NCI-H2171 (cell line): ENCODE results near the gene KCNJ11.
"Not testable (repeated sequence)": the region's sequence is repeated elsewhere in the genome, so short reads cannot be mapped to it uniquely, and the experiment has no call there.

ENCODE experiments used
- DNase-seq: peaks from one replicate; lab custom pipeline; 2025; lab: John Stamatoyannopoulos, UW

KCNJ11 gene

GRCh38 chr11:17388609-17389210 is at the start of gene KCNJ11:
KCNJ11 (minus strand) TSS chr11:17388659; CDS start chr11:17388091, 568 bp downstream.
- no peak for DNase-seq

GRCh38 chr11:17437366-17437765 is 48.9 kb upstream of the KCNJ11 start:
- no peak for DNase-seq

- no peak for DNase-seq
These were observed 45.6 kb upstream of the KCNJ11 start for GRCh38 chr11:17434108-17434507.

DNA sequence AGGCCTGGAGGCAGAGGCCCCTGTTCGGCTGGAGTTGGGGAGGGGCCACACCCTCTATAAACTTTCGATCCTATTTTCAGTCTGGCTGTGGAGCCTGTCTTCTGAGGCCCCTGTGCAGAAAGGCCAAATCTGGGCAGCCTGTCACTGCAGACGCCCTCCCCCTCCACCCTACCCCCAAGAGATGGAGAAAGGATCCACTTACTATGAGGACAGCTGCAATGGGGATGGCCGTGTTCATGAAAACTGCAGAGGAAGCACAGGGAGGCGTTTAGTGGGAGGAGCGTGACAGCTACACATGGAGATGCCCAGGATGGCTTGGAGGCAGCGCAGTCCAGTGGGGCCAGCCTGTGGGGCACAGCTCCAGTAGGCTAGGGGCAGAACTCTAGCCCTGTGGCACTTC is 43.5 kb upstream of the KCNJ11 start:
- peak; percentile 9 for DNase-seq

GRCh38 chr11:17431139-17431538 is 42.7 kb upstream of the KCNJ11 start:
- DNase-seq: peak; percentile 28

GRCh38 chr11:17430616-17431015 is 42.2 kb upstream of the KCNJ11 start:
- DNase-seq: no peak

DNA sequence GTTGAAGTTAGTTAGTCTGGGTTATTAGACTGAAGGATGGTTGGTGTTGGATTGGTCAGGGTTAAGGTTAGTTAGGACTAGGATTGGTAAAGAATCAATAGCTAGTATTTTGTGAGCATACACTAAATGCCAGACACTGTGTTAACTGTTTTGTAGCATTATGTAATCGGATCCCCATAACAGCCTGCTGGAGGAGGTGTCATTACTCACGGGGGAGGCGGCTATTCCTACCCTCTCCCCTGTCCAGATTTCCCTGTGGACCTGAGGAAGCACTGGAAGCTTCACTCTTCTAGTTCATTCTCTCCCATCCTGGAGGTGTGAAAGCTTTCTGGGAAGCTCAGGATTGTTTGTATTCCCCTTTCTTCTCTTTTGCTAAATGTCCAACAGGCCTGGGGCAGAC is 40.5 kb upstream of the KCNJ11 start:
- no peak for DNase-seq

GRCh38 chr11:17428261-17428660 is 39.8 kb upstream of the KCNJ11 start:
- DNase-seq: no peak

DNA sequence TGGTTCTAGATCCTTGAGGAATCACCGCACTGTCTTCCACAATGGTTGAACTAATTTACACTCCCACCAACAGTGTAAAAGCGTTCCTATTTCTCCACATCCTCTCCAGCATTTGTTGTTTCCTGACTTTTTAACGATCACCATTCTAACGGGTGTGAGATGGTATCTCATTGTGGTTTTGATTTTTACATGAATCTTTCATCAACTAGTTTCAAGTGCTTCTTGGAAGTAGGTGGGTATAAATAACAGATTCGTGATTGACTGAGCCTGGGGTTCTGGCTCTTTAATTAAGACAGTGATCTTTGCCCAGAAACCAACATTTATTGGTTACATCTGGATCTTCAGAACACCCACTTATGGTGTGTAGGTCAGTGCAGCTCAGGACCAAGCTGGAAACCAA is 37.8 kb upstream of the KCNJ11 start:
- not testable (repeated sequence) for DNase-seq

DNA sequence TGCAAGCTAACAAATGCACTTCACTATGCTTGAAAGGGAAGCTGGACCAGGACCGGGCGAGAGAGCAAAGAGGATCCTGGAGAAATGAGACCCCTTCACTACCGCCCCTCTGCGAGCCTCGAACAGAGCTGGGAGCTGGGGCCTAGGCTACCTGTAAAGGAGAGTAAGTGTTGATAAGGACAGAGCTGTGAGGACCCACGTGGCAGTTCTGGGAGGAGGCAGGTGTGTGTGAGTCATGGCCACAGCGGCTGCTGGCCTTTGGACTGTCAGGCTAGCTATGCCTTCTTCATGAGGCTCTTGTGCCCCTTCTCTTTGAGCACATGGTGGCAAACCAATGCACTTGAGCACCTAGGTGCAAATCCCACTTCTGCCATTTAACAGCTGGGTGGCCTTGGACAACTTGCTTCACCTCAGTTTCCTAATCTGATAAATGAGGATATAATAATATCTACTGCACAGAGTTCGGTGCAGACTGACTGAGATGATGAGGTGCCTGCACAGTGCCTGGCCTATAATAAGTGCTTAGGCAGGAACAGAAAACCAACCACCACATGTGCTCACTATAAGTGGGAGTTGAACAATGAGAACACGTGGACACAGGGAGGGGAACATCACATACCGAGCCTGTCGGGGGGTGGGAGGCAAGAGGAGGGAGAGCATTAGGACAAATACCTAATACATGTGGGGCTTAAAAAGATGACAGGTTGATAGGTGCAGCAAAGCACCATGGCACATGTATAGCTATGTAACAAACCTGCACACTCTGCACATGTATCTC is 35.3 kb upstream of the KCNJ11 start:
- no peak for DNase-seq

DNA sequence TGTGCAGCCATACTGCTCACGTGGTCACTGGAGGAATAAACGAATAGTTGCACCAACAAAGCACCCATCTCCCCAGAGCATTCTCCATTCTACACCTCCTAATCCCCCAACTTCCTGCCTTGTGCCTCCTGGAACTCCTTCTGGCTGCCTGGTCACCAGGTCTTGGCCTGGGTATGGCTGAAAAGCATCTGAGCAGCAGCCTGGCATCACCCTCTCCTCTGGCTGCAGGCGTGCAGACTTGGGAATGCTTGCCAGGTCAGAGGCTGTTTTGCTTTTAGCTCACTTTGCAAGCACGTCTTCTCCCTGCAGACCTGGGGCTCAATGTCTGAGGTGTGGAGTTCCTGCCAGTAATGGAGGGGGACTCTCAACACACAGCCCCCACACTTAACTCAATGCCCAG is 33.3 kb upstream of the KCNJ11 start:
- DNase-seq: no peak

DNA sequence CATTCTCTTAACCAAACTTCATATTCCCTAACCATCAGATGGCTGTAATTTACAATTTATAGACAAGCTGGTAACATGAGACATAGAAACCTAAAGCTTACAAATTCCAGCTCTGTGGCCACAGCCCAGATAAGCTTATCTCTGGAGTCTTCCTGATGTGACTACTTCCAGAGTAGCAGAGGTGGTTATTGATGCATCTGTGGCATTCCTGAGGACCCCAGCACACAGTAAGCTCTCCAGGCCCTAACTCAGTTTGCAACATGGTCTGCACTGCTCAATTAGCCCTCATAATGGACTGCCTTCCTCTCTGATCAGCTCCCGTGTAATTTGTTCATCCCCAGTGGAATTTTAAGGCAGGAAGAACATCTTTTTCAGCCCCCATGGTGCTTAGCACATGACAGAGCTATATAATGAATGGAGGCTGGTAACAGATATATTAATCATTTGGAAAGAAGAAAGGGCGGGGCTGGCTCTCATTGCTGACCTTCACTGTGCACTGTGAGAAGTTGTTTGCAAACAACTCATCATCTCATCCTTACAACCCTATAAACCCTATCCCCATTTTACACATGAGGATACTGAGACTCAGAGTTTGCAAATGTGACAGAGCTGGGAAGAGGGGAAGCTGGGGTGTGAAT is 30.1 kb upstream of the KCNJ11 start:
- DNase-seq: no peak

DNA sequence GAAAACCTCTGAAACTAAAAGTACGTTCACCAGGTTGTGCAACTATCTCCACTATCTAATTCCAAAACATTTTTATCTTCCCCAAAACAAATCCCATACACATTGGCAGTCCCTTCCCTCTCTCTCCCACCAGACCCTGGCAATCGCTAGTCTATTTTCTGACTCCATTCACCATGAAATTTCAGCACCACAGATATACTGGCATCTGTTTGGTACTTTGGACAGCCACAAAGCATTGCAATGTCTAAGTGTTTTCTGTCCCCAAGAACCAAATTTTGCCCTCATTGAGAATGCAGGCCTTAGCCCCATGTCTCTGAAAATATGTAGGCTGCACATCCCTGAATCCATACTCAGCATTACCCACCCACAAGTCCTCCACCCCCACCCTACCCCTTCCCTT is 28.0 kb upstream of the KCNJ11 start:
- DNase-seq: no peak

- no peak for DNase-seq
These were observed 27.2 kb upstream of the KCNJ11 start for GRCh38 chr11:17415523-17416104.

DNA sequence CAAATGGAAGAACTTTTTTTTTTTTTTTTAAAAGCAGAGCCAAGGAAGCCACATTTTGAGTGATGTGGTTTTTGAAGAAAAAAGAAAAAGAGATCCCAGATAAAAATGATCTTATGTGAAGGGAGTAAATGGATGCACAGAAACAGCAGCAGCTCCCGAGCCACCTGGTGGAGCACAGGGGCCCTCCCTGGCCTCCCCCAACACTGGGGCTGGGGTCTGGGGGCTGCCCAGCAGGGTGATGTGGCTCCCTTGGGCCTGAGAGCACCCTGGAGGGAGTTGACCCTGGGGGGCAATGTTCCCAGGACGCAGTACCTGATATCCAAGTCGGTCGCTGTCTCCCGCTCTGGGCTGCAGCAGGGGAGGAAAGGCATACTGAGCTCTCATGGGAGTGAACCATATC is 26.5 kb upstream of the KCNJ11 start:
- no peak for DNase-seq

DNA sequence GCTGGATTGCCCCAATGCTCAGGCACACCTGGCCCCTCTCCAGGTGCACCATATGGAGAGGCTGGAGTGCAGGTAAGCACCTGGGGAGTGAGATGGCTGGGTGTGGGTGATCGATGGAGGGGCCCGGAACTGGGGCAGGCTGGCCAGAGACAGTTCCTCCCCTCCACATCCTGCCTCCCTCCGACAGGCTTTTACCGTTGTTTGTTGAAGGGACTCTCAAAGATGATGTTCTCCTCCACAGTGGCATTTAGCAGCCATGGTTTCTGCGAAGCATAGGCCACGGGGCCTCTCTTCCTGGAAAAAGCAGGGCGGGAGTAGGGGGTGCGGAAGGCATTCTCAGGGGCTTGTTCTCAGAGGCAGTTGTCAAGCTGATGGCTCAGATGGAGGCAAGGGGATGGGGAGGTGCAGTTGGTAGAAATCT is 25.9 kb upstream of the KCNJ11 start:
- DNase-seq: peak; percentile 37

- DNase-seq: no peak
These were observed 25.2 kb upstream of the KCNJ11 start for GRCh38 chr11:17413414-17414316.

GRCh38 chr11:17412488-17413180 is 24.2 kb upstream of the KCNJ11 start:
- no peak for DNase-seq

GRCh38 chr11:17411418-17411817 is 23.0 kb upstream of the KCNJ11 start:
- no peak for DNase-seq

- DNase-seq: no peak
These were observed 22.3 kb upstream of the KCNJ11 start for GRCh38 chr11:17410606-17411379.
